ENCODE data around the gene CDH23.

The CDH23 gene

GRCh38 chr10:71767420-71768035 is 370.8 kb downstream of the CDH23 start:
- DNase-seq = no peak

GRCh38 chr10:71769279-71769823 is 372.6 kb downstream of the CDH23 start:
- peak; percentile 62 to 63 for DNase-seq

GRCh38 chr10:71770255-71770654 is 373.5 kb downstream of the CDH23 start:
- DNase-seq = no peak

GRCh38 chr10:71770789-71771188 is 374.1 kb downstream of the CDH23 start:
- peak in 1 of 2 donors; percentile 49 for DNase-seq

- no peak for DNase-seq
These were observed 374.5 kb downstream of the CDH23 start for GRCh38 chr10:71771204-71771603.

- no peak for DNase-seq
These were observed 375.3 kb downstream of the CDH23 start for GRCh38 chr10:71771821-71772617.

- DNase-seq = no peak
These were observed 376.1 kb downstream of the CDH23 start for GRCh38 chr10:71772832-71773220.

GRCh38 chr10:71773221-71773971 is 376.7 kb downstream of the CDH23 start, which contains the start of gene VSIR:
Gene VSIR, minus strand, starts transcription at chr10:71773520. Its CDS starts 81 bp downstream, at chr10:71773439.
- DNase-seq = peak; percentile 91 to 95

GRCh38 chr10:71774916-71775702 is 378.4 kb downstream of the CDH23 start:
- peak in 1 of 2 donors; percentile 56 for DNase-seq

- no peak for DNase-seq
These were observed 379.8 kb downstream of the CDH23 start for GRCh38 chr10:71776481-71776925.

- no peak for DNase-seq
These were observed 380.7 kb downstream of the CDH23 start for GRCh38 chr10:71777213-71777985.

GRCh38 chr10:71778071-71778825 is 381.5 kb downstream of the CDH23 start:
- DNase-seq = no peak

- DNase-seq = no peak
These were observed 382.9 kb downstream of the CDH23 start for GRCh38 chr10:71779641-71780040.

- DNase-seq = no peak
These were observed 383.4 kb downstream of the CDH23 start for GRCh38 chr10:71780156-71780555.

GRCh38 chr10:71780719-71781118 is 384.0 kb downstream of the CDH23 start:
- DNase-seq = no peak

- DNase-seq = no peak
These were observed 385.6 kb downstream of the CDH23 start for GRCh38 chr10:71782221-71782916.

GRCh38 chr10:71782917-71783490 is 386.3 kb downstream of the CDH23 start:
- no peak for DNase-seq

GRCh38 chr10:71783917-71784678 is 387.4 kb downstream of the CDH23 start:
- no peak for DNase-seq
